Measurements from ENCODE around the gene DHX38. TPM values are rescaled to one million over a fixed set of nuclear protein-coding genes. Genes with fewer than 3 reads are reported as not detected.

Gene DHX38
- total and polyA plus RNA-seq, 7 experiments from 2014 or later = 21.6 to 113 (median 90.4) TPM

GRCh38 chr16:72083778-72084404 is 9.8 kb upstream of the DHX38 start:
- Histone ChIP-seq H3K4me3 (ENCODE audit: low read length) (no peak overlapping the region), H3K36me3 (ENCODE audit: control insufficient read depth in 2 of 3, insufficient read depth in 3 of 3, low read length in 3 of 3) (peaks cover 0 to 41% (median under 1%) of the 10 kb centered on the region in 3 experiments), H3K4me1 (ENCODE audit: control insufficient read depth in 2 of 2, insufficient read depth in 2 of 2, low read length in 2 of 2) (no peaks in the 10 kb centered on the region), H3K9me3 (ENCODE audit: control insufficient read depth in 2 of 3, low read length in 3 of 3) (peaks cover 0 to 16% (median 0%) of the 10 kb centered on the region in 3 experiments), H3K27ac (ENCODE audit: low read depth, low read length) (no peak overlapping the region), H3K27me3 (ENCODE audit: control insufficient read depth in 2 of 2, insufficient read depth in 2 of 2, low read length in 2 of 2) (no peaks in the 10 kb centered on the region)
- H3K27ac Mint-ChIP-seq = no peak overlapping the region
- DNase-seq (no peak), ATAC-seq (no peak)
- H3K27me3 Mint-ChIP-seq = no peaks in the 10 kb centered on the region
- H3K9me3 Mint-ChIP-seq = peaks cover 0 to 13% (median 3%) of the 10 kb centered on the region in 11 donors
- no peak overlapping the region for H3K4me3 Mint-ChIP-seq
- ChIA-PET POLR2A (no interaction called here), CTCF (no interaction called here)
- intact Hi-C loops (cut with micrococcal nuclease) = no loop called here
- H3K36me3 Mint-ChIP-seq = peaks cover 7 to 44% (median 33%) of the 10 kb centered on the region in 5 donors
- peaks cover 0 to 2% (median 0%) of the 10 kb centered on the region in 7 donors for H3K4me1 Mint-ChIP-seq

- H3K9me3 ChIP-seq (ENCODE audit: control insufficient read depth in 2 of 3, low read length in 3 of 3) = peaks cover 0 to 16% (median 0%) of the 10 kb centered on the region in 3 experiments
Measured at GRCh38 chr16:72084445-72084844, 9.2 kb upstream of the DHX38 start.

DNA sequence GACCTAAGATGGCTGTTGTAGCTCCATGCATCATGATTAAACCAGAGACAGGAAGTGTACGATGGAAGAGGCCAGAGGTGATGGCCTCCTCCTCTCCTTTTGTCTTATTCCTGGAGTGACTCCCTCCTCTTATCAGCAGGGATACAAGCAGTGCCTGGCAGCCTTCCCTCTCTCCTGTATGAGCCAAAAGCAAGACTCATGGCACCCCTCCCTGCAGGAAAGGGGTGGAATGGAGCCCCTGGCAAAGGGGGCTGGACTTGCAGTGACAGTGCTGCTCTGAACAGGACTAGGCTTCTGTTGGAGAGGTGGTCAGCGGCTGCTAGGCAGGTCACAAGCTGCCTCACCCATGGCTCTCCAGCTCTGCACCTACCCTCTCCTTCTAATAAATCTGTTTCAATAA is 8.6 kb upstream of the DHX38 start:
- ChIA-PET POLR2A (no interaction called here), CTCF (no interaction called here)
- H3K27me3 ChIP-seq (ENCODE audit: control insufficient read depth in 2 of 2, insufficient read depth in 2 of 2, low read length in 2 of 2) = no peaks in the 10 kb centered on the region
- no peaks in the 10 kb centered on the region for H3K4me1 ChIP-seq (ENCODE audit: control insufficient read depth in 2 of 2, insufficient read depth in 2 of 2, low read length in 2 of 2)
- ATAC-seq (no peak), DNase-seq (no peak)
- intact Hi-C loops (cut with micrococcal nuclease) = no loop called here
- H3K36me3 Mint-ChIP-seq = peaks cover 11 to 53% (median 40%) of the 10 kb centered on the region in 5 donors
- no peak overlapping the region for H3K4me3 Mint-ChIP-seq
- H3K9me3 Mint-ChIP-seq = peaks cover 0 to 13% (median 3%) of the 10 kb centered on the region in 11 donors
- peaks cover 0 to 16% (median 0%) of the 10 kb centered on the region in 3 experiments for H3K9me3 ChIP-seq (ENCODE audit: control insufficient read depth in 2 of 3, low read length in 3 of 3)
- H3K27ac Mint-ChIP-seq = no peak overlapping the region
- H3K4me3 ChIP-seq (ENCODE audit: low read length) = no peak overlapping the region
- H3K27me3 Mint-ChIP-seq = no peaks in the 10 kb centered on the region
- peaks cover 5 to 52% (median 9%) of the 10 kb centered on the region in 3 experiments for H3K36me3 ChIP-seq (ENCODE audit: control insufficient read depth in 2 of 3, insufficient read depth in 3 of 3, low read length in 3 of 3)
- peaks cover 0 to 4% (median under 1%) of the 10 kb centered on the region in 7 donors for H3K4me1 Mint-ChIP-seq
- no peak overlapping the region for H3K27ac ChIP-seq (ENCODE audit: low read depth, low read length)

More at GRCh38 chr16:72084445-72084844, 9.2 kb upstream of the DHX38 start:
- ATAC-seq = no peak
- CTCF ChIA-PET = no interaction called here
- Histone ChIP-seq H3K27me3 (ENCODE audit: control insufficient read depth in 2 of 2, insufficient read depth in 2 of 2, low read length in 2 of 2) (no peaks in the 10 kb centered on the region), H3K36me3 (ENCODE audit: control insufficient read depth in 2 of 3, insufficient read depth in 3 of 3, low read length in 3 of 3) (peaks cover under 1 to 46% (median 5%) of the 10 kb centered on the region in 3 experiments), H3K4me1 (ENCODE audit: control insufficient read depth in 2 of 2, insufficient read depth in 2 of 2, low read length in 2 of 2) (no peaks in the 10 kb centered on the region), H3K4me3 (ENCODE audit: low read length) (no peak overlapping the region), H3K27ac (ENCODE audit: low read depth, low read length) (no peak overlapping the region)
- H3K4me1 Mint-ChIP-seq = peaks cover 0 to 4% (median 0%) of the 10 kb centered on the region in 7 donors
- POLR2A ChIA-PET = no interaction called here
- no peak overlapping the region for H3K27ac Mint-ChIP-seq
- H3K4me3 Mint-ChIP-seq = no peak overlapping the region
- DNase-seq = no peak
- H3K9me3 Mint-ChIP-seq = peaks cover 0 to 13% (median 3%) of the 10 kb centered on the region in 11 donors
- intact Hi-C loops (cut with micrococcal nuclease) = no loop called here
- peaks cover 11 to 50% (median 39%) of the 10 kb centered on the region in 5 donors for H3K36me3 Mint-ChIP-seq
- no peaks in the 10 kb centered on the region for H3K27me3 Mint-ChIP-seq

- ChIA-PET CTCF (no interaction called here), POLR2A (no interaction called here)
- Mint-ChIP-seq H3K27me3 (no peaks in the 10 kb centered on the region), H3K9me3 (peaks cover 0 to 2% (median 0%) of the 10 kb centered on the region in 11 donors), H3K4me1 (peaks cover 22 to 61% (median 53%) of the 10 kb centered on the region in 7 donors), H3K27ac (peak overlapping the region in 5 of 9 donors; percentile 46 to 99 (median 74)), H3K36me3 (peaks cover 13 to 33% (median 18%) of the 10 kb centered on the region in 5 donors), H3K4me3 (peak overlapping the region; percentile 29 to 100 (median 96))
- no peaks in the 10 kb centered on the region for H3K9me3 ChIP-seq (ENCODE audit: control insufficient read depth in 2 of 3, low read length in 3 of 3)
- no peak for DNase-seq
- no peak for ATAC-seq
- H3K4me3 ChIP-seq (ENCODE audit: low read length) = no peak overlapping the region
- H3K4me1 ChIP-seq (ENCODE audit: control insufficient read depth in 2 of 2, insufficient read depth in 2 of 2, low read length in 2 of 2) = peaks cover 21 to 24% of the 10 kb centered on the region in 2 donors
- no peak overlapping the region for H3K27ac ChIP-seq (ENCODE audit: low read depth, low read length)
- intact Hi-C loops (cut with micrococcal nuclease) = loop anchor here (5.0 to 10.0 kb wide), 3 partner anchors 129 to 1836 kb away; partner anchors contain the start of genes EXOSC6 (in 1 of the 2) and ZNF821 (in 1 of the 2)
- H3K27me3 ChIP-seq (ENCODE audit: control insufficient read depth in 2 of 2, insufficient read depth in 2 of 2, low read length in 2 of 2) = no peaks in the 10 kb centered on the region
- H3K36me3 ChIP-seq (ENCODE audit: control insufficient read depth in 2 of 3, insufficient read depth in 3 of 3, low read length in 3 of 3) = peaks cover 6 to 59% (median 12%) of the 10 kb centered on the region in 3 experiments
Measured at GRCh38 chr16:72091217-72091616, 2.4 kb upstream of the DHX38 start.

DNA sequence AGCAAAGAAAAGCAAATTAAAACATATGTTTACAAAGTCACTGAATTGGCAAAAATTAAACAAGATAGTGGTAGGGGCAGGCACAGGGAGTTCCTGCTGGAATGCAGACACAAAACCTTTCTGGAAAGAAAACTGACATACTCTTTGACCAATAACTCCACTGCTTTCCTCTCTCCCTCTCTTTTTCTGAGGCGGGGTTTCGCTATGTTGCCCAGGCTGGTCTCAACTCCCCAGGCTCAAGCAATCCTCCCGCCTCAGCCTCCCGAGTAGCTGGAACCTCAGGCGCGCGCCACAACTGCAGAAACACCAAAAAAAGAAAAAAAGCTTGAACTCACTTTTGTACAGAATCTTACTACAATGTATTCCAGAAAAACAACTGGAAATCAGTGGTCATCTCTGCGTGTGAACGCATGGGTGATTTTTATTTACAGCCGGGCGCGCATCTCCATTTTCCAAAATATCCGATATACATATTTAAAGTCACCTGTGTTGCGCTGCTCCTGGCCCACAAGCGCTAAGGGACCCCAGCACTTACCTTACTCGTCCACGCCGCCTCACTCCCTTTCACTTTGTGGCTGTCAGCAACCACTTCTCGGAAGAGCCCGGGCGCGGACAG is 707 bp upstream of the DHX38 start:
- ChIA-PET CTCF (interaction anchor here (0.6 kb wide), 1 partner anchor 203 kb away, joined by 4 read pairs; no protein-coding TSS in a partner anchor), POLR2A (interaction anchor here (0.8 to 1.1 kb wide), 3 partner anchors 10 to 528 kb away, joined by 3 to 5 read pairs (median 3); partner anchors contain the start of gene AP1G1)
- peak; percentile 28 for ATAC-seq
- DNase-seq = peak in 1 of 9 donors; percentile 2
- Histone ChIP-seq H3K9me3 (ENCODE audit: control insufficient read depth in 2 of 3, low read length in 3 of 3) (no peaks in the 10 kb centered on the region), H3K4me1 (ENCODE audit: control insufficient read depth in 2 of 2, insufficient read depth in 2 of 2, low read length in 2 of 2) (peaks cover 21 to 24% of the 10 kb centered on the region in 2 donors), H3K4me3 (ENCODE audit: low read length) (peak overlapping the region; percentile 86), H3K27ac (ENCODE audit: low read depth, low read length) (peak overlapping the region; percentile 93), H3K36me3 (ENCODE audit: control insufficient read depth in 2 of 3, insufficient read depth in 3 of 3, low read length in 3 of 3) (peaks cover 21 to 59% (median 25%) of the 10 kb centered on the region in 3 experiments), H3K27me3 (ENCODE audit: control insufficient read depth in 2 of 2, insufficient read depth in 2 of 2, low read length in 2 of 2) (no peaks in the 10 kb centered on the region)
- peak overlapping the region; percentile 94 to 100 (median 98) for H3K4me3 Mint-ChIP-seq
- peak overlapping the region; percentile 92 to 100 (median 99) for H3K27ac Mint-ChIP-seq
- intact Hi-C loops (cut with micrococcal nuclease) = loop anchor here (1.0 to 10.0 kb wide), 14 partner anchors 85 to 1838 kb away; partner anchors contain the start of genes ATXN1L (in 2 of the 2), DHODH (in 2 of the 2), PHLPP2 (in 2 of the 2) and CMTR2 (in 1 of the 2)
- H3K27me3 Mint-ChIP-seq = no peaks in the 10 kb centered on the region
- peaks cover 18 to 39% (median 27%) of the 10 kb centered on the region in 5 donors for H3K36me3 Mint-ChIP-seq
- peaks cover 33 to 70% (median 63%) of the 10 kb centered on the region in 7 donors for H3K4me1 Mint-ChIP-seq
- H3K9me3 Mint-ChIP-seq = no peaks in the 10 kb centered on the region

GRCh38 chr16:72094266-72094610 is 591 bp downstream of the DHX38 start:
- CTCF ChIA-PET = no interaction called here
- ATAC-seq = no peak
- peak overlapping the region; percentile 86 for H3K4me3 ChIP-seq (ENCODE audit: low read length)
- Mint-ChIP-seq H3K4me3 (peak overlapping the region; percentile 94 to 100 (median 98)), H3K9me3 (no peaks in the 10 kb centered on the region), H3K27me3 (no peaks in the 10 kb centered on the region), H3K4me1 (peaks cover 33 to 70% (median 63%) of the 10 kb centered on the region in 7 donors), H3K27ac (peak overlapping the region; percentile 92 to 100 (median 99)), H3K36me3 (peaks cover 19 to 38% (median 23%) of the 10 kb centered on the region in 5 donors)
- H3K9me3 ChIP-seq (ENCODE audit: control insufficient read depth in 2 of 3, low read length in 3 of 3) = no peaks in the 10 kb centered on the region
- POLR2A ChIA-PET = interaction anchor here (0.7 to 1.0 kb wide), 2 partner anchors 18 to 286 kb away, joined by 3 read pairs; partner anchors contain the start of gene AP1G1
- H3K27ac ChIP-seq (ENCODE audit: low read depth, low read length) = peak overlapping the region; percentile 93
- DNase-seq = peak in 2 of 9 donors; percentile 3 to 23
- intact Hi-C loops (cut with micrococcal nuclease) = loop anchor here (5.0 to 10.0 kb wide), 3 partner anchors 132 to 1839 kb away; partner anchors contain the start of genes EXOSC6 (in 1 of the 2) and ZNF821 (in 1 of the 2)
- H3K27me3 ChIP-seq (ENCODE audit: control insufficient read depth in 2 of 2, insufficient read depth in 2 of 2, low read length in 2 of 2) = no peaks in the 10 kb centered on the region
- H3K36me3 ChIP-seq (ENCODE audit: control insufficient read depth in 2 of 3, insufficient read depth in 3 of 3, low read length in 3 of 3) = peaks cover 22 to 60% (median 22%) of the 10 kb centered on the region in 3 experiments
- H3K4me1 ChIP-seq (ENCODE audit: control insufficient read depth in 2 of 2, insufficient read depth in 2 of 2, low read length in 2 of 2) = peaks cover 21 to 24% of the 10 kb centered on the region in 2 donors

All from naive thymus-derived CD4-positive, alpha-beta T cell (primary cell).